ENCODE results near the gene SPATA20.

SPATA20 gene

GRCh38 chr17:50579399-50579798 is 32.4 kb downstream of the SPATA20 start:
- no peak for DNase-seq (ENCODE audit: low read depth)

GRCh38 chr17:50580646-50581045 is 33.7 kb downstream of the SPATA20 start:
- DNase-seq (ENCODE audit: low read depth): no peak

- DNase-seq (ENCODE audit: low read depth): no peak
These were observed 34.3 kb downstream of the SPATA20 start for GRCh38 chr17:50581316-50581715.

DNA sequence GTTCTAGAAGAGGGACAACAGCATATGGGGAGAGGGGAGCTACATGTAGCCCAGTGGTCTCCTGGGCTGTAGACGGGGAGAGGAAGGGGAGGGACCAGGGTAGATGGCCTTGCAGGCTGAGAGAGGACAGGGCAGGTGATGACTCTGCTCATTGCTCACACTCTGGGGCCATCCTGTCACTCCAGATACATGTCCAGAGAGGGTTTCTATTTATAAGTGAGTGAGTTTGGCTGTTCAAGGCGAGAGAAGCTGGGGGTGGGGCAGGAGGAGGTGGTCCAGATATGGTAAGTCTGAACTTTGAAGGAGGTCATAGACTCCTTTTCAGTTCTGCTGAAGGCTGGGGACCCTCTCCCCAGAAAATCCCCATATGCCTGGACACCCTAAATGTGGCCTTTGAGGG is 35.8 kb downstream of the SPATA20 start:
- no peak for DNase-seq (ENCODE audit: low read depth)

- no peak for DNase-seq (ENCODE audit: low read depth)
These were observed 36.7 kb downstream of the SPATA20 start for GRCh38 chr17:50583641-50584040.

GRCh38 chr17:50584116-50584515 is 37.1 kb downstream of the SPATA20 start:
- no peak for DNase-seq (ENCODE audit: low read depth)

DNA sequence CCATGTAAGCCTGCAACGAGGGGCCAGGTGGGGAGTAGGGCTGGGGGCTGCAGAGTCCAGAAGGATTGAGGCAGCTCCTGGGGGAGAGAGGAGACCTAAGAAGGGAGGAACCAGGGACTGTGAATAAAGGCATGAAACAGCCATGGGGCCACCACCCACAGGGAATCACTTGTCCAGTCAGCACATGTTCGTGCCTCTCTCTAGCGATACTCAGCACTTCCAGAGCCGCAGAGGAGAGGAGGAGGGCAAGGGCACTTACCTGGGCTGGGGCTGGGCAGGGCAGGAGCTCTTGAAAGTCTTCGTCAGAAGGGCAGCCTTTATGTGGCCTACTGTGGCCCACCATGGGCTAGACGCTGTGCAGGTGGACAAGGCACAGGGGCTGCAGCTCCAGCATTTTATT is 37.8 kb downstream of the SPATA20 start:
- no peak for DNase-seq (ENCODE audit: low read depth)

DNA sequence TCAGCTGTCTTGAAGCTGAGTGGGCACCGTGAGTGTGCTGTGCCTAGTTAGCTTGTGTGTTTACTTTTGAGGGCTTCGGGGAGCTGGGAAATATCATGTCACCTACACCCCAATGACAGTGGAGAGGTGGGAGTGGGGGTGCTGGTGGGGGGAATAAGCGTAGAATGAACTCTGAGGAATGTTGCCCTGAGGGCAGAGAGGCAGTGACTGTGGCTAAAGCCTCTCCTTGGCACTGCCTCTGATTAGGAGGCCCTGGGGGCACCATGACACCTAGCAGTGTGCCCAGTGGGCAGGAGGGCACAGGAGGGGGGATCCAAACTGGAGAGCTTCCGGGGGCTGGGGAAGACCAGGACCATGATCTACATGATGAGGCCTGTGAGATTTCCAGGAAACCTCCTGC is 38.4 kb downstream of the SPATA20 start:
- no peak for DNase-seq (ENCODE audit: low read depth)

GRCh38 chr17:50585891-50586290 is 38.9 kb downstream of the SPATA20 start:
- DNase-seq (ENCODE audit: low read depth): no peak

- no peak for DNase-seq (ENCODE audit: low read depth)
These were observed 39.7 kb downstream of the SPATA20 start for GRCh38 chr17:50586421-50587247.

- no peak for DNase-seq (ENCODE audit: low read depth)
These were observed 40.6 kb downstream of the SPATA20 start for GRCh38 chr17:50587571-50587970.

DNA sequence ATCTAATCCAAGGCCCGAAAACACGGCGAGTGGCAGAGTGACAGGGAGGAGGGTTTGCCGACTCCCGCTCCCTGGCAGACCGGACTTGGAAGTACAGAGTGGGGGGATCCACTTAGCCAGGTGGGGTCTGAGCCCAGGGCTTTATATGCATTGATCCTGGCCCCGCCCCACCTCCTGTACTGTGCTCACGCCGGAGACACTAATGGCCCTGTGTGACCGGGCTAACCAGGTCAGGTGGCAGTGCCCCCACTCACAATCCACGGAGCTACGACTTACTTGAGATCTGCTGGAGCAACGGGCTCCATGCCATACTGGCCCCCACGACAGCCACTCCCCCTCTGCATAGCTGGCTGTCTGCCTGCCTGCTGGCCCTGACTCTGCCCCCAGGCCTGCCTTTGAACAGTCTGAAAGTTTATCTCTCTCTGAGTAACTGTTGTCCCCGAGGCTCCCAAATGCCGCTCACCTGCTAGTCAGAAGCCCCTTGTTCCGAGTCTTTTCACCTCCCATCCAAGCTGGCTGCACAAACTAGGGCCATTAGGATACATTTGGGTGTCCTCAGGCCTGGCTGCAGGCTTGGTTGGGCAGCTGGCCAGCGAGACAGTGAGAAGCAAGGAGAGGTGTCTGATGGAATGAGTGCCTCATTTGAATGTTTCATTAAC is 41.5 kb downstream of the SPATA20 start:
- no peak for DNase-seq (ENCODE audit: low read depth)

DNA sequence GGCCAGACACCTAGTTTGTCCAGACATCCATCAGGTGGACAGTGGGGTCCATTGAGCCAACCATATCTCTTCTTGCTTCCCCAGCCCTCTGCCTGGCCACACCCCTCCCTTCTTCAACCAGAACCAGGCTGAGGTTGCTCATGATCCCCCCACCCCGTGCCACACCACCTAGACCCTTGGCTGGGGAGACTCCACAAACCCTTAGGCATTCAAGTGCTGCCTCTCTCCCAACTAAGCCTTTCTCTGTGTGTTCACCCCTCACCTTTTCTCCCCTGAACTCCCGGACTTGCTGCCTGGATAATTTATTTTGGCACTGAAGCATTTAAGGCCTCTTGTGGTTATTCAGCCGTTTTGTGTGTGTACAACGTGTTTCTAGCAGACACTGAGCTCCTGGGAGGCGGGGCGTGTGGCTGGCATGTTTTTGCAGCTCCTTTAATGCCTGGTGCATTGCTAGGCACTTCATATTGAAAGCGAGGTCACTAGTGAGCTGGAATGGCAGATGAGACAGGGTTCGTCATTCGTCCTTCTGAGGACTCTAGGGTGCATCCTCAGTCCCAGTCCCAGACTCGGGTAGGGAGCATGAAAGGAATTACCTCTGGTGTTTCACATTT is 42.2 kb downstream of the SPATA20 start:
- DNase-seq (ENCODE audit: low read depth): no peak

DNA sequence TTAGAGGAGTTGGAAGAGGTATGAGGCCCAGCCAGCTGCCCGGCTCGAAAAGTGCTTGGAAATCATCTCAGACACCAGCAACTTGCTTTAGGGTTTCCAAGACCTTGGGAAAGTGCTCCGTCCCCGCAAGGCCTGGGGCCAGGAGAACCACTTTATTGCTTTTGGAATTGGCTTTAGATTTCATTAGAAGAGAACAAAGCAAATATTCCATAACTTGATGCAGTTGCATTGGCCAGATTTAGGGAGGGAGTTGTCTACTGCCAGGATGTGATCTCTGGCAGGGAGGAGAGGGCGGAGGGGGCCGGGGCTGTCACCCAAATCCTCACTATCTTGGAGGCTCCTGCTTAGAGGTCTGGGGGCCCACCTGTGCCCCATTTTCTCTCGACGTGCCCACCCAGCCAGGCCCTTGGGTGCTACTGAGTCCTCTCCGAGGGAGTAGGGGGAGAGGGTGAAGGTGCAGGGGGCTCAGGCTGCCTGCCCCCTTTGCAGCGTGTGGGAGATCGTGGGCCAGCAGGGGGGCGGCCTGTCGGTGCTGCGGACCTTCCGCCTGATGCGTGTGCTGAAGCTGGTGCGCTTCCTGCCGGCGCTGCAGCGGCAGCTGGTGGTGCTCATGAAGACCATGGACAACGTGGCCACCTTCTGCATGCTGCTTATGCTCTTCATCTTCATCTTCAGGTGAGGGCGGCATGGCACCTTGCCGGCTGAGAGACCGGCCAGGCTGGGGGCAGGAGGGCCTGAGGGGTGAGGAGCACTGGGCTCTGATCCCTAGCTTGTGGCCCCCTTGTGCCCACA is 44.2 kb downstream of the SPATA20 start:
- no peak for DNase-seq (ENCODE audit: low read depth)

GRCh38 chr17:50593321-50593720 is 46.3 kb downstream of the SPATA20 start:
- no peak for DNase-seq (ENCODE audit: low read depth)

- no peak for DNase-seq (ENCODE audit: low read depth)
These were observed 47.3 kb downstream of the SPATA20 start for GRCh38 chr17:50594128-50594823.

DNA sequence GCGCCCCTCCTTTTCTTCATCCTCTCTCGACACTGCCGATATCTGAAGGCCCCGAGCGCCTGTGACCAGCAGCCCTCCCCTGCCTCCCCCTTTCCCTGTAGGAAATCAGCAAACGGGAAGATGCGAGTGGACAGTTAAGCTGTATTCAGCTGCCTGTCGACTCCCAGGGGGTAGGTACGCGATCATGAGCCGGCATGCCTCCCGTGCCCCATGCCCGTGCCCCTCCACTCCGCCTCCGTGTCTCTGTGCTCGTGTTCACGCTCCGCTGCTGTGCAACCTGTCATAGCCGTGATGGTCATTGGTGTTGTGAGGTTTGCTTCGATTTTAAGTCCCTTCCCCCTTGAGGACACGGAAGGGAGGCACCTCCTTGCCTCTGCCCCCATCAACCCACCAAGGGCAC is 47.9 kb downstream of the SPATA20 start:
- DNase-seq (ENCODE audit: low read depth): no peak

- DNase-seq (ENCODE audit: low read depth): no peak
These were observed 49.4 kb downstream of the SPATA20 start for GRCh38 chr17:50596191-50597037.

DNA sequence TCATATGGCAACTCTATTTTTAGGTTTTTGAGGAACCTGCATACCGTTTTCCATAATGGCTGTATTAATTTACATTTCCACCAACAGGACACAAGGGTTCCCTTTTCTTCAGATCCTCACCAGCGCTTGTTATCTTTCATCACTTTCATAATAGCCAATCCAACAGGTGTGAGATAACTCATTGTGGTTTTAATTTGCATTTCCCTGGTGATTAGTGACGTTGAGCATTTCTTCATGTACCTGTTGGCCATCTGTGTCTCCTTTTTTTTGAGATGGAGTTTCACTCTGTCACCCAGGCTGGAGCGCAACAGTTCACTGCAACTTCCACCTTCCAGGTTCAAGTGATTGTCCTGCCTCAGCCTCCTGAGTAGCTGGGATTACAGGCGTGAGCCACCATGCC is 51.5 kb downstream of the SPATA20 start:
- no peak for DNase-seq (ENCODE audit: low read depth)

- no peak for DNase-seq (ENCODE audit: low read depth)
These were observed 52.6 kb downstream of the SPATA20 start for GRCh38 chr17:50599606-50600005.

GRCh38 chr17:50601823-50602375 is 54.9 kb downstream of the SPATA20 start:
- DNase-seq (ENCODE audit: low read depth): no peak

All from stimulated activated CD8-positive, alpha-beta memory T cell treated with anti-CD3 and anti-CD28 coated beads, Interleukin-7, amount 100 ng/mL, for 24 hours (primary cell).